ENCODE data around the gene C8G. TPM values are rescaled to one million over a fixed set of nuclear protein-coding genes. Genes with fewer than 3 reads are reported as not detected.

The C8G gene
- total and polyA plus RNA-seq, 2 of the 8 experiments (the other 6 are each of a cell fraction or from before 2014, with no cell fraction given), result 0.62 to 0.80 TPM

DNA sequence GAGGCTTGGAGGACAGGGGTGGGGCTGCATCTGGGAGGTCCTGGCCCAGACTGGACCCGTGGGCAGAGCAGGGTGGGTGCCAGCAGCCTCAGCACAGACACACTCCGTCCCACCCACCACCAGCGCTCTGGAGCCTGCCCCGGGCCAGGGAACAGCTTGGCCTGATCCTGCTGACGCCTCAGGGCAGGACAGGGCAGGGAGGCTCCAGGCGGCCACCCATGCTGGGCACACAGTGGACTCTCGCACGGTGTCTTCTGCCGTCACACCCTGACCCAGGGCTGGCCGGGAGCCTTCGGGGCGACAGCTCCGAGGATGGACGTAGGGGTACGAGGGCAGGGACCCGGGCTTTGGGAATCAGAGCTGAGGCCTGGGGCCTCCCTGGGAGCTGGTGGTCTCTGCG is 24.1 kb downstream of the C8G start (continued):
- TF ChIP-seq, protein P1, sequence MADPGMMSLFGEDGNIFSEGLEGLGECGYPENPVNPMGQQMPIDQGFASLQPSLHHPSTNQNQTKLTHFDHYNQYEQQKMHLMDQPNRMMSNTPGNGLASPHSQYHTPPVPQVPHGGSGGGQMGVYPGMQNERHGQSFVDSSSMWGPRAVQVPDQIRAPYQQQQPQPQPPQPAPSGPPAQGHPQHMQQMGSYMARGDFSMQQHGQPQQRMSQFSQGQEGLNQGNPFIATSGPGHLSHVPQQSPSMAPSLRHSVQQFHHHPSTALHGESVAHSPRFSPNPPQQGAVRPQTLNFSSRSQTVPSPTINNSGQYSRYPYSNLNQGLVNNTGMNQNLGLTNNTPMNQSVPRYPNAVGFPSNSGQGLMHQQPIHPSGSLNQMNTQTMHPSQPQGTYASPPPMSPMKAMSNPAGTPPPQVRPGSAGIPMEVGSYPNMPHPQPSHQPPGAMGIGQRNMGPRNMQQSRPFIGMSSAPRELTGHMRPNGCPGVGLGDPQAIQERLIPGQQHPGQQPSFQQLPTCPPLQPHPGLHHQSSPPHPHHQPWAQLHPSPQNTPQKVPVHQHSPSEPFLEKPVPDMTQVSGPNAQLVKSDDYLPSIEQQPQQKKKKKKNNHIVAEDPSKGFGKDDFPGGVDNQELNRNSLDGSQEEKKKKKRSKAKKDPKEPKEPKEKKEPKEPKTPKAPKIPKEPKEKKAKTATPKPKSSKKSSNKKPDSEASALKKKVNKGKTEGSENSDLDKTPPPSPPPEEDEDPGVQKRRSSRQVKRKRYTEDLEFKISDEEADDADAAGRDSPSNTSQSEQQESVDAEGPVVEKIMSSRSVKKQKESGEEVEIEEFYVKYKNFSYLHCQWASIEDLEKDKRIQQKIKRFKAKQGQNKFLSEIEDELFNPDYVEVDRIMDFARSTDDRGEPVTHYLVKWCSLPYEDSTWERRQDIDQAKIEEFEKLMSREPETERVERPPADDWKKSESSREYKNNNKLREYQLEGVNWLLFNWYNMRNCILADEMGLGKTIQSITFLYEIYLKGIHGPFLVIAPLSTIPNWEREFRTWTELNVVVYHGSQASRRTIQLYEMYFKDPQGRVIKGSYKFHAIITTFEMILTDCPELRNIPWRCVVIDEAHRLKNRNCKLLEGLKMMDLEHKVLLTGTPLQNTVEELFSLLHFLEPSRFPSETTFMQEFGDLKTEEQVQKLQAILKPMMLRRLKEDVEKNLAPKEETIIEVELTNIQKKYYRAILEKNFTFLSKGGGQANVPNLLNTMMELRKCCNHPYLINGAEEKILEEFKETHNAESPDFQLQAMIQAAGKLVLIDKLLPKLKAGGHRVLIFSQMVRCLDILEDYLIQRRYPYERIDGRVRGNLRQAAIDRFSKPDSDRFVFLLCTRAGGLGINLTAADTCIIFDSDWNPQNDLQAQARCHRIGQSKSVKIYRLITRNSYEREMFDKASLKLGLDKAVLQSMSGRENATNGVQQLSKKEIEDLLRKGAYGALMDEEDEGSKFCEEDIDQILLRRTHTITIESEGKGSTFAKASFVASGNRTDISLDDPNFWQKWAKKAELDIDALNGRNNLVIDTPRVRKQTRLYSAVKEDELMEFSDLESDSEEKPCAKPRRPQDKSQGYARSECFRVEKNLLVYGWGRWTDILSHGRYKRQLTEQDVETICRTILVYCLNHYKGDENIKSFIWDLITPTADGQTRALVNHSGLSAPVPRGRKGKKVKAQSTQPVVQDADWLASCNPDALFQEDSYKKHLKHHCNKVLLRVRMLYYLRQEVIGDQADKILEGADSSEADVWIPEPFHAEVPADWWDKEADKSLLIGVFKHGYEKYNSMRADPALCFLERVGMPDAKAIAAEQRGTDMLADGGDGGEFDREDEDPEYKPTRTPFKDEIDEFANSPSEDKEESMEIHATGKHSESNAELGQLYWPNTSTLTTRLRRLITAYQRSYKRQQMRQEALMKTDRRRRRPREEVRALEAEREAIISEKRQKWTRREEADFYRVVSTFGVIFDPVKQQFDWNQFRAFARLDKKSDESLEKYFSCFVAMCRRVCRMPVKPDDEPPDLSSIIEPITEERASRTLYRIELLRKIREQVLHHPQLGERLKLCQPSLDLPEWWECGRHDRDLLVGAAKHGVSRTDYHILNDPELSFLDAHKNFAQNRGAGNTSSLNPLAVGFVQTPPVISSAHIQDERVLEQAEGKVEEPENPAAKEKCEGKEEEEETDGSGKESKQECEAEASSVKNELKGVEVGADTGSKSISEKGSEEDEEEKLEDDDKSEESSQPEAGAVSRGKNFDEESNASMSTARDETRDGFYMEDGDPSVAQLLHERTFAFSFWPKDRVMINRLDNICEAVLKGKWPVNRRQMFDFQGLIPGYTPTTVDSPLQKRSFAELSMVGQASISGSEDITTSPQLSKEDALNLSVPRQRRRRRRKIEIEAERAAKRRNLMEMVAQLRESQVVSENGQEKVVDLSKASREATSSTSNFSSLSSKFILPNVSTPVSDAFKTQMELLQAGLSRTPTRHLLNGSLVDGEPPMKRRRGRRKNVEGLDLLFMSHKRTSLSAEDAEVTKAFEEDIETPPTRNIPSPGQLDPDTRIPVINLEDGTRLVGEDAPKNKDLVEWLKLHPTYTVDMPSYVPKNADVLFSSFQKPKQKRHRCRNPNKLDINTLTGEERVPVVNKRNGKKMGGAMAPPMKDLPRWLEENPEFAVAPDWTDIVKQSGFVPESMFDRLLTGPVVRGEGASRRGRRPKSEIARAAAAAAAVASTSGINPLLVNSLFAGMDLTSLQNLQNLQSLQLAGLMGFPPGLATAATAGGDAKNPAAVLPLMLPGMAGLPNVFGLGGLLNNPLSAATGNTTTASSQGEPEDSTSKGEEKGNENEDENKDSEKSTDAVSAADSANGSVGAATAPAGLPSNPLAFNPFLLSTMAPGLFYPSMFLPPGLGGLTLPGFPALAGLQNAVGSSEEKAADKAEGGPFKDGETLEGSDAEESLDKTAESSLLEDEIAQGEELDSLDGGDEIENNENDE (IDR thresholded peaks at IDR 0.05; ENCODE audit: insufficient replicate concordance, low read length), result no peak
- no peak for TF ChIP-seq TAF1 (IDR thresholded peaks at IDR 0.05; ENCODE audit: low read depth, low read length)
- no peak for TF ChIP-seq CHD1 (IDR thresholded peaks at IDR 0.05; ENCODE audit: low read depth, low read length)
